Measurements from ENCODE around the gene MACROD1. TPM values are rescaled to one million over a fixed set of nuclear protein-coding genes. Genes with fewer than 3 reads are reported as not detected.

MACROD1 gene
- total and polyA plus RNA-seq, 9 donors, result 21.1 to 50.2 (median 32.2) TPM

DNA sequence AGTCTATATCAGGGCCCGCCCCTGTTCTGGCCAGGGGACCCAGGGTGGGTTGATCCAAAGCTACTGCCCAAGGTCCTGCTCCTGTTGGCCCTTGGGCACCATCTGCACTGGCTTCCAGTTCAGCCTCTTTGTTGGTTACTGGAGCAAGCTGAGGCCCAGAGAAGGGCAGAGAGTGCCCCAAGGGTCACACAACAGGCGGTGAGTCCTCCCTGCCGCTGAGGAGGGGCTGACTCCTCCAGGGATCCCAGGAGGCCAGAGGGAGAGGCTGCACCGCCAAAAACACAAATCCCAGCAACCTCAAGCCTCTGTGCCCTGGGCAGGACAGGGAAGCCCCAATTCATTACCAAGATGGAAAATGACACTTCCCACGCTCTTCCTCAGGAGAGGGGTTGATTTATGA, 61.3 kb downstream of the MACROD1 start:
- H3K4me1 ChIP-seq (ENCODE audit: insufficient read depth), result peaks cover 10% of the 10 kb centered on the region
- DNase-seq, result no peak
- intact Hi-C loops (cut with DNase I), result no loop called here
- H3K27ac ChIP-seq, result no peak overlapping the region
- H3K36me3 ChIP-seq, result no peaks in the 10 kb centered on the region
- 83 to 86% (median 84%) methylated on average over 5 of the region's 5 CpGs for WGBS, 3 donors
- H3K9me3 ChIP-seq, result no peaks in the 10 kb centered on the region
- no peak overlapping the region for H3K4me3 ChIP-seq
- TF ChIP-seq, protein P1, sequence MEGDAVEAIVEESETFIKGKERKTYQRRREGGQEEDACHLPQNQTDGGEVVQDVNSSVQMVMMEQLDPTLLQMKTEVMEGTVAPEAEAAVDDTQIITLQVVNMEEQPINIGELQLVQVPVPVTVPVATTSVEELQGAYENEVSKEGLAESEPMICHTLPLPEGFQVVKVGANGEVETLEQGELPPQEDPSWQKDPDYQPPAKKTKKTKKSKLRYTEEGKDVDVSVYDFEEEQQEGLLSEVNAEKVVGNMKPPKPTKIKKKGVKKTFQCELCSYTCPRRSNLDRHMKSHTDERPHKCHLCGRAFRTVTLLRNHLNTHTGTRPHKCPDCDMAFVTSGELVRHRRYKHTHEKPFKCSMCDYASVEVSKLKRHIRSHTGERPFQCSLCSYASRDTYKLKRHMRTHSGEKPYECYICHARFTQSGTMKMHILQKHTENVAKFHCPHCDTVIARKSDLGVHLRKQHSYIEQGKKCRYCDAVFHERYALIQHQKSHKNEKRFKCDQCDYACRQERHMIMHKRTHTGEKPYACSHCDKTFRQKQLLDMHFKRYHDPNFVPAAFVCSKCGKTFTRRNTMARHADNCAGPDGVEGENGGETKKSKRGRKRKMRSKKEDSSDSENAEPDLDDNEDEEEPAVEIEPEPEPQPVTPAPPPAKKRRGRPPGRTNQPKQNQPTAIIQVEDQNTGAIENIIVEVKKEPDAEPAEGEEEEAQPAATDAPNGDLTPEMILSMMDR (IDR thresholded peaks at IDR 0.05), result no peak
- TF ChIP-seq EP300 (IDR thresholded peaks at IDR 0.05) (no peak), POLR2A (IDR thresholded peaks at IDR 0.05) (no peak)
- H3K27me3 ChIP-seq, result no peaks in the 10 kb centered on the region

GRCh38 chr11:64103277-64103985, 62.5 kb downstream of the MACROD1 start:
- 89 to 92% (median 90%) methylated on average over 13 of the region's 13 CpGs for WGBS, 3 donors
- Histone ChIP-seq H3K4me3 (no peak overlapping the region), H3K4me1 (ENCODE audit: insufficient read depth) (peaks cover 10% of the 10 kb centered on the region), H3K36me3 (no peaks in the 10 kb centered on the region), H3K27me3 (no peaks in the 10 kb centered on the region), H3K9me3 (no peaks in the 10 kb centered on the region), H3K27ac (no peak overlapping the region)
- DNase-seq, result no peak
- TF ChIP-seq, protein P1 (IDR thresholded peaks at IDR 0.05), result no peak
- TF ChIP-seq EP300 (IDR thresholded peaks at IDR 0.05), result no peak
- no peak for TF ChIP-seq POLR2A (IDR thresholded peaks at IDR 0.05)
- intact Hi-C loops (cut with DNase I), result no loop called here

- TF ChIP-seq, protein P1 (IDR thresholded peaks at IDR 0.05), result no peak
- TF ChIP-seq POLR2A (IDR thresholded peaks at IDR 0.05) (no peak), EP300 (IDR thresholded peaks at IDR 0.05) (no peak)
- Histone ChIP-seq H3K4me1 (ENCODE audit: insufficient read depth) (peaks cover 10% of the 10 kb centered on the region), H3K36me3 (no peaks in the 10 kb centered on the region), H3K27me3 (no peaks in the 10 kb centered on the region), H3K4me3 (no peak overlapping the region), H3K27ac (no peak overlapping the region), H3K9me3 (no peaks in the 10 kb centered on the region)
- intact Hi-C loops (cut with DNase I), result no loop called here
- 28 to 63% (median 50%) methylated on average over 15 of the region's 15 CpGs for WGBS, 3 donors
- no peak for DNase-seq
Measured at GRCh38 chr11:64102005-64102738, 63.7 kb downstream of the MACROD1 start.

DNA sequence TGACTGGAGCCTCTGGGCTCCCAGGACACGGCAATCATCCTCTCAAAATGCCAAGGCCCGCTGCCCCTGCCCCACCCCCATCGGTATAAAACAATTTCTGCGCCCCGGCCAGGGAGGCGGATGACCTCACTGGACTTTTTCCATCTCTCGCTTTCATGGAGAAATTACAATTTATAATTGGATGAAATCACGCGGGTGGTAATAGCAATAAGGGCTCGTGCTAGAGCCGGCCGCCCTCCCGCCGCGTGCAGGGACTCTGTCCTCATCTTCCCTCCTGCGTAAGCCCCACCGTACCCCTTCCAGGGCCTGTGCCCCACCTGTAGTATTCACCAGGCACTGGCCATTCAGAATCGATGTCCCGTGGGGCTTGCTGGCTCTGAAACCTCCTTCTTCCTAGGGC, 64.5 kb downstream of the MACROD1 start:
- 27 to 66% (median 40%) methylated on average over 19 of the region's 19 CpGs for WGBS, 3 donors
- H3K4me3 ChIP-seq, result no peak overlapping the region
- DNase-seq, result peak in 1 of 5 donors; percentile 50

More for the DNA sequence above, 64.5 kb downstream of the MACROD1 start:
- Histone ChIP-seq H3K4me1 (ENCODE audit: insufficient read depth) (peaks cover 10% of the 10 kb centered on the region), H3K9me3 (no peaks in the 10 kb centered on the region), H3K27me3 (no peaks in the 10 kb centered on the region), H3K36me3 (no peaks in the 10 kb centered on the region), H3K27ac (no peak overlapping the region)
- intact Hi-C loops (cut with DNase I), result no loop called here
- TF ChIP-seq, protein P1 (IDR thresholded peaks at IDR 0.05), result no peak
- TF ChIP-seq POLR2A (IDR thresholded peaks at IDR 0.05) (no peak), EP300 (IDR thresholded peaks at IDR 0.05) (no peak)
